Fibroblast of skin of left biceps (primary cell): ENCODE measurements around the gene RBPJL.

Experiments
- DNase-seq, 2 experiments: peaks; one replicate each; pipeline ENCODE4 v3.0.0-alpha.2; 2013; ENCODE audit warnings: low read depth in 2 of 2

Gene RBPJL, protein sequence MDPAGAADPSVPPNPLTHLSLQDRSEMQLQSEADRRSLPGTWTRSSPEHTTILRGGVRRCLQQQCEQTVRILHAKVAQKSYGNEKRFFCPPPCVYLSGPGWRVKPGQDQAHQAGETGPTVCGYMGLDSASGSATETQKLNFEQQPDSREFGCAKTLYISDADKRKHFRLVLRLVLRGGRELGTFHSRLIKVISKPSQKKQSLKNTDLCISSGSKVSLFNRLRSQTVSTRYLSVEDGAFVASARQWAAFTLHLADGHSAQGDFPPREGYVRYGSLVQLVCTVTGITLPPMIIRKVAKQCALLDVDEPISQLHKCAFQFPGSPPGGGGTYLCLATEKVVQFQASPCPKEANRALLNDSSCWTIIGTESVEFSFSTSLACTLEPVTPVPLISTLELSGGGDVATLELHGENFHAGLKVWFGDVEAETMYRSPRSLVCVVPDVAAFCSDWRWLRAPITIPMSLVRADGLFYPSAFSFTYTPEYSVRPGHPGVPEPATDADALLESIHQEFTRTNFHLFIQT

DNA sequence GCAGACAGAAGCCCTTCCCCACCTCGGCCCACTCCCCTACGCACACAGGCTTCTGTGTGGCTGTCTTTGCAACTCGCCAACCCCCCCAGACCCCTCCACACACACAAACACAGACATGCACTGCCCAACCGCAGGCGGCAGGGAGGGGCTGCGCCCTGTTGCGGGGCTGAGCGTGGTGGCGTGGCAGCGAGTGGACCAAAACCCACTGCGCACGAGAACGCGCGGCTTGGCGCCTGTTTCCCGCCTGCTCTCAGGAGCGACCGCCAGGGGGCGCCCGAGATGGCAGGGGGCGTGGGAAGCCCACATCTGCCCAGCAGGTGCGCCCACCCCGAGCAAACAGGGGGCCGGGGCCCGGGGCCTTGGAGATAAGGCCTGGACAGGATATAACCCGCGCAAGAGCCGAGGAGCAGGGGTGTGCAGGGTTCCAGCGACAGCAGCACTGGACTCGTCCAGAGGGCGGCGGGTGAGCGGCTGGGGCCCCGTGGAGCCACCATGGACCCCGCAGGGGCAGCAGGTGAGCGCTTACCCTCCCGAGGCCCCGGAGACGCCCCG, at the start of gene RBPJL:
Gene RBPJL (plus strand): TSS at position 410 of the 552 bp plus-strand sequence. CDS start 83 bp downstream, at position 493.
- DNase-seq: no peak

DNA sequence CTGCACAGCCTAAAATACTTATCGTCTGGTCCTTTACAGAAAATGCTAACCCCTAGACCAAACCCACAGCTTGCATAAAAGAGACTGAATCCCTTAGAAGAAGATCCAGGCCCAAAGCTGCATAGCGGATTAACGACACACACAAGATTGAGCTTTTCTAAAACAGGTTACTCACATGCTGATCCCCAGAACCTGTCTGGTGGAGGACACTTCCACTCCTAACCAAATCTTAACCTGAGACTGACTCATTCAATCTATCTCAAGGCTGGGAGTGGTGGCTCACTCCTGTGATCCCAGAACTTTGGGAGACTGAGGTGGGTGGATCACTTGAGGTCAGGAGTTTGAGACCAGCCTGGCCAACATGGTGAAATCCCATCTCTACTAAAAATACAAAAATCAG, 49.5 kb upstream of the RBPJL start:
- DNase-seq: no peak

DNA sequence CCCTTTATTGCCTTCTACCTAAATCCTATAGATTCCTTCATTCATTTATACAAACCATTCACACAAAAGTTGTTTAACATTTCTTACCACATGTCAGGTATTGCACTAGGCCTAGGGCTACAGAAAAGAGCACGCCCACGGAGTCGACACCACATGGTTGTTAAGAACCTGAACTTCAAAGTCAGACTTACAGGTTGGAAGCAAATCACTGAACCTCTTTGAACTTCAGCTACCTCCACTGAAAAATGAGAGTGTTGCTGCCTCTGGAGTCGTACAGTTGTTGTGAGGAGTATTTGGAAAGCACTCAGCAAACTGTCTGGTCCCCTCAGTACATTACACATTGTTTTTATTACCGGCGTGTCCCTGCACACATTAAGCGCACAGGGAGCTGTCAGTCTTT, 48.9 kb upstream of the RBPJL start:
- no peak for DNase-seq

DNA sequence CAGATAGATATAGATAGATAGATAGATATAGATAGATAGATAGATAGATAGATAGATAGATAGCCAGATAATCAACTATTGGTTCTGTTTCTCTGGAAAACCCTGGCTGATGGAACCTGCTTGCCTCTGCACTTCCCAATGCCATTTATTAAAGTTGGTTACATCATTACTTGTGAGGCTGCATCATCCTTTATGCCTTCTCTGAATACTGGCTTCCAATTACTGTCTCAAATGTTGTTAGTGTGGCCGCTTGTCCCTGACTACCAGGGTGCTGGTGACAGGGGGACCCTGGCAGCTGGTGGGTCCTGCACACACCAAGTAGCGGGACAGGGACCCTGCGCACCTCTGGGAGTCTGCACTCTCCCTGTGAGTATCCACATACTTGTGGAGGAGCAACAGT, 48.4 kb upstream of the RBPJL start:
- no peak for DNase-seq

DNA sequence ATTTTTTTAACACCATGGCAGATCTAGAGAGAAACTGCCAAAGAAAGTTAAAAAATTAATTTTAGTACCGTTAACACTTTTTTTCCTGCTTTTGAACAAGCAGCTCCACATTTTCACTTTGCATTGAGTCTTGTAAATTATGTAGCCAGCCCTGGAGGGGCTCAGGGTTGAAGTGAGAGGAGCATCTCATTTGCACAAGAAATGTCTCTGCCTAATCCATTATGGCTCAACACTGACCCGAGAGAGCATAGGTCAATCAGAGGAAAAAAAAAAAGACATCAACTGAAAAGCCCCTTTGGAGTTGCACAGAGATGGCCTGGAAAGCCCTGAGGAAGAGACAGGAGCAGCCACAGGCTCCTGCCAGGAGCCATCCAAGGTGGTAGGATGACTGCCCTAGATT, 48.0 kb upstream of the RBPJL start:
- DNase-seq: no peak

DNA sequence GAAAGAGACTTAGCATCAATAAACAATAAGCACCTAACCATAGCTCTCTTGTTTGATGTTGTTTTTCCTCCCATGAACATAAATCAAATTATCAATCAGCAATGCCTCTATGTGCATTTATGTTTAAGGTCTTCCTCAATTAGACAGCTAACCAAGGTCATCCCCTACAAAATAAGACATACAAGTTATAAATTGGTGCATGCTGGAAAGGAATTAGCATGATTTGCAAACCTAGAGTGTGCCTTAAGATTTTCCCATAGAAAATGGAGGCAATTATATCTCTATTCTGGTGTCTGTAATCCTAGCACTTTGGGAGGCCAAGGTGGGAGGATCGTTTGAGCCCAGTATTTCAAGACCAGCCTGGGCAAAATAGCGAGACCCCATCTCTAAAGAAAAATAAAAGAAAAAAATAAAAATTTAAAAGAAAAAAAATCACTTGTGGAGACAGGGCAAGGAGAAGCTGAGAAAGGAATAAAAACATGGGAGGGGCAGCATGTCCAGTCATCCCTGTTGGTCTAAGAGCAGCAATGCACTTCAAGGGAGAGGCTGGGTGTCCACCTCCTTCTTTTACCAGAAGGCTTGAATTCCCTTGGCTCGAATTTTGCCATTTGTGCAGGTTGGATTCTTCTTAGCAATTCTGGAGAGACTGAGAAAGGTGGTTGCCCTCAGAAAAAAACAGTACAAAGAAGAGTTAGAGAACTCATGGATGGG, 42.9 kb upstream of the RBPJL start:
- no peak for DNase-seq

DNA sequence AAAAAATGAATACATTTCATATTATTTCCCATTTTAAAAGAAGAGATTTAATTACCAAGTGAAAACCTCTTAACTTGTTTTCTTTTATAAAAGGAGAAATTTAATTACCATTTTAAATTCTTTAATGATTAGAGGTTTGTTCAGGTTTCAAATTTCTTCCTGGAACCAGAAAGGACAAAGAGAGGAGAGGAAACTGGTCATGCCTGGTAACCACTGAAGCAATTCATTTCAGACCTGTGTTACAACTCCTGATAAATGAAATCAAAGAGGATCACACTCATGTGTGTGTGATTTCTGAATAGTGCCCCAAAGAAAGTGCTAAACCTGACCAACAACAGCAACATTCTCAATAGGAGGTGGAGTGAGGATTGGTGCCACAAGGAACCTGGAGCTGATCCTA, 39.7 kb upstream of the RBPJL start:
- DNase-seq: no peak

DNA sequence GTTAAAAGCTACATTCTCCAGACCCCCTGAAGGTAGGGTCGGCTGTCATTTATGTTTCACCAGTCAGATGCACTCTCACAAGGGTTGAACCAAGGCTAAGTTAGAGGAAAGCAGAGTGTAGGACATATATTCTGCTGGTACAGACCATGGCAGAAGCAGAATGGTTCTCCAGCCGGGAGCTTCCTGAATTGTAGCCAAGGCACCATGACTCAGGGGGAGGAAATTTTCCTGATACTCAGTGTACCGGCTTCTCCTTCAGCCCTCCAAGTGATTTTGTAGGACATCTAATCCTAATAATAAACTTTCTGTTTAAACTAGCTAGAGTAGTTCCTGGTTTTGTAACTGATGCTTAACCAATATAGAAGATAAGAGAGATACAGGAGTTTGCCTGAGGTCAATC, 38.1 kb upstream of the RBPJL start:
- no peak for DNase-seq

DNA sequence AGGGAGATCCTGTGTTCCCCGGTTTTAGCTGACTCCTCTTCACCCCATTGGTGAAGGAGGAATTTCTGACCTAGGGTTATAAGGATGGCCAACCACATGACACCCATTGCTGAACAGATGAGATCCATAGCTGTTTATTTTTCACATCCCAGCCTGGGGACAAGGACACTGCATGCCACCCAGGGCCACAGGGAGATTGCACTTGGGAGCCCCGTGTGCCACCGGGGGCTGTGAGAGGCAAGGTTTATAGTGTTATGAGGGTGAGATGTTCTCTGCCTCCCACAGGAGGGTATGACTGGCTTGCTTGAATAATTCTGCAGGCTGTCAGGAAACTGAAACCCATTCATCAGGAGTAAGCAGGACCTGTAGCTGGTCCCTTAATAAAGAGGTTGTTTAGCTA, 37.6 kb upstream of the RBPJL start:
- no peak for DNase-seq

DNA sequence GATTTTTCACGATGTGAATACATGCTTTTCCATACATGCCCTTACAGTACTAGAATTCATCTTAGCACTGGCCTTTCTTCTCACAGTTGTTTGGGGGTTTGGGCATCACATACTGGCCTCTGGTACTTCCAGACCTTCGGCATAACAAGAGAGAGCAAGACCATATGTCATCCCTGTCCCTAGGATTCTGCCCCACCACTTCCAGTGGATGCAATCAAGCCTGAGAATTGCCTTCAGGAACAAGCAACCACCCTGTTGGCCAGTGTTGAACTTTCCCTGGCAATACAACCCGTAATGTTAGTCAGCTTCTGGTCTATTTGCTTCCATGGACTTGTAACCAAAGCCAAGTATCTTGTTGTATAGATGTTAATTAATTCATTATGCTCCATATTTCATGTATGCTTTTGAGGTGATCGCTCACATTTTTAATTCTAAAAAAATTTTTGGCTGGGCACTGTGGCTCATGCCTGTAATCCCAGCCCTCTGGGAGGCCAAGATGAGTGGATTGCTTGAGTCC, 36.8 kb upstream of the RBPJL start:
- no peak for DNase-seq

DNA sequence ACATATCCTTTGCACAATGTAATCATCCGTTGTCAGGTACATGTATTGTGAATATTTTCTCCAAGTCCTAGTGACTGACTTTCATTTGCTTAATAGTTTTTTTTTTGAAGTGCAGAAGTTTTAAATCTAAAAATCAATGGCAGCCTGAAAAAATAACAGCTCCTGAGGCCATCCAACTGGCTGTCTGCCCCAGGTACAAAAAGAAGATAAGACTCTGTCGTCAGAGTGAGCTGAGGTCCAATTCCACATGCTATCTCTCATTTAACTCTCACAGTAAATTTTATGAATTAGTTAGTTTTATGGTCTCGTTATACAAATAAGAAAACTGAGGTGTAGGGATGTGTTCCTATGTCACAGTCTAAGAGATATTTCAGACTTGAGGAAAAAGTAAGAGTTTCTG, 31.3 kb upstream of the RBPJL start:
- DNase-seq: no peak

DNA sequence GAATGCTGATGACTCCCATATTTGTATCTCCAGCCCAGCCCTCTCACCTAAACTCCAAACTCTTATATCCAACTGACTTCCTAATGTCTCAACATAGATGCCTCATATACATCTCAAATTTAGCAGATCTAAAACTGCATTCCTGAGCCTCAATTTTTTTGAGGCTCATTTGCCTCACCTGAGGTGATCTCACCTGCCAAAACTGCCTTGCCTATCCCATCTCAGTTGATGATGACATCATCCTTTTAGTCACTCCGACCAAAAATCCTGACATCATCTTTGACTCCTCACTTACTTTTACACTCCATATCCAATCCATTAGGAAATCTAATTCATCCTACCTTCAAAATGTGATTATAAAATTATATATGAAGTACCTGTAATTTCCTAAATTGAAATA, 26.6 kb upstream of the RBPJL start:
- DNase-seq: no peak

DNA sequence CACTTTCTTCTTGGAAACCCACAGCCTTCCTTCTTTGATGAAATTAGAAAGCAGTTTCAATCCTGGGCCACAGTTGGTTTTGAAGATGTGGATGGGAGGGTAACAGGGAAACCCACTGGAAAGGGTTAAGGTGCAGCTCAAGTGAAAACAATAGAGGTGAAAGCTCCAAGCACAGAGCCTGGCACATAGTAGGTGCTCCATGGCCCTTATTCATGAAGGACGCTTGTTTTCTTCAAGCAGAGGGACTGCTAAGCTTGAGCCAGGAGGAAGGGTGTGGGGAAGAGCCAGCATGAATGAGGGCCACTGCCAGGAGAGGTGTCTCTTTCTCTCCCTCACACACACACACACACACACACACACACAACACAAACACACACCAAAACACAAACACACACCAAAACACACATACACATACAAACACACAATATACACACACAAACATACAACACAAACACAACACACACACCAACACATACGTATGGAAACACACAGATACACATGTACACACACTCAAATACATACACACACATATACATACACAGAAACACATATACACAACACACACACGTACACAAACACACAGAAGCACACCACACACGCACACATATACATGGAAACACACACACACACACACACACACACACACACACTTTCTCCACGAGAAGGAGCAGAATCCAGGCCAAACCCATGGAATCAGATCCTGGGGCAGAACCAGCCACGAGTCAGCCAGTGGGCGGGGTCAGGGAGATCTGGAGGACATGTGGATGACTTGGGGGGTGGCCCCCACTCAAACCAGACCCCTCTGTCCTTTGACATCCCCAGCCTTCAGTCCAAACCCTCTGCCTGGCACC, 23.7 kb upstream of the RBPJL start:
- DNase-seq: no peak

DNA sequence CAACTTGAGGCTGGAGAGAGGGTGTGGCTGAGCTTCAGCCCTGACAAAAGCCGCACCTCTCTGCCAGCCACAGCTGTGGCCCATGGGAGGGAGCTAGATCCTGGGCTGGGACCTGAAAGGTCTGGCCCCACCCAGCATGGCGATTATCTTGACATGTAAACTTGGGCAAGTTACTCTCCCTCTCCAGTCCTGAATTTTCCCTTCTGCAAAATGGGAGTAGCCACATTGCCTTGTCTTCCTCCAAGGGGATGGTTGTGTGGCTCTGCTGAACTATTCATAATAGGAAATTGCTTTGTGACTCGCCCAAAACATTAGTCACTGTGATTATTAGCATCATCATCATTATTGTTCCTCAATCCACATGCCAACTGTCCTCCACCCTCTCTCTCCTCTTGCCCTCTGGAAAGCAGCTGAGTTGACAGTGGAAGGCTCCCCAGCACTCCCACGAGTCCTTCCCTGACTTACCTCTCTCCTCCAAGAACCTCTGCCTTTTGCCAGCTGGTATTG, 23.0 kb upstream of the RBPJL start:
- no peak for DNase-seq

DNA sequence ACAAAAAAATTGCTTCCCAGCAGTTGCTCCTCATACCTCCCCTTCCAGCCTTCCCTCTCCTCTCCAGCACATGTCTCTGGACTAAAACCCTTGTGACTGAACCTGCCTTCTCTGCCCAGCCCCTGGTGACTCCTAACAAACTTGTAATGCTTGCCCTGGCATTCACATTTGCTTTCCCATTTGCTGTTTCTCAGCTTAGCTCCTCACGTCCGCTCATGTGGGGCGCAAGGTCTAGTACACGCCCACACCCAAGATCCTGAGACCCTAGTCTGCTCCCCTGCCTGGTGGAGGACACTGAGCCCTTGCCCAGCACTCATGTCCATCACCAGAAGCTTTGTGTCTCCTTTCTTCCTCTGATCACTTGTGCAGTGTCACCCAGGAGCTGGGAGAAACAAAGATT, 18.3 kb upstream of the RBPJL start:
- DNase-seq: no peak

DNA sequence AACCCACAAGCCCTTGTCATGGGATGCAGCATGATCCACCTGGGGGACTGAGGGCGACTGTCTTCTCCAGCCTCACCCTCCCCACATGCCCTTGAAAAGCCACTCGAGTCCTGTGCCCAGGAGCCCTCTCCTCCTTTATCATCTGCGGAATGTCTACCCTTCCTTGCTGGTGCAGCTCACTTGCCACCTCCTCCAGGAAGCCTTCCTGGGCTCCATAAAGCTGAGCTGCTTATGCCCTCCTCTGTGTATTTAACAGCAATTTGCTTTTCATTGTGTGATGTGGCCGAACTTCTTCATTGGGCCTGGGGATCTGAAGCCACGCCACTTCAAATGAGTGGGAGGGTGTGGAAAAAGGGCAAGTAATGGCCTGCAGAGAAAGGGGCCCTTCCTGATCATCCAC, 17.8 kb upstream of the RBPJL start:
- DNase-seq: no peak

DNA sequence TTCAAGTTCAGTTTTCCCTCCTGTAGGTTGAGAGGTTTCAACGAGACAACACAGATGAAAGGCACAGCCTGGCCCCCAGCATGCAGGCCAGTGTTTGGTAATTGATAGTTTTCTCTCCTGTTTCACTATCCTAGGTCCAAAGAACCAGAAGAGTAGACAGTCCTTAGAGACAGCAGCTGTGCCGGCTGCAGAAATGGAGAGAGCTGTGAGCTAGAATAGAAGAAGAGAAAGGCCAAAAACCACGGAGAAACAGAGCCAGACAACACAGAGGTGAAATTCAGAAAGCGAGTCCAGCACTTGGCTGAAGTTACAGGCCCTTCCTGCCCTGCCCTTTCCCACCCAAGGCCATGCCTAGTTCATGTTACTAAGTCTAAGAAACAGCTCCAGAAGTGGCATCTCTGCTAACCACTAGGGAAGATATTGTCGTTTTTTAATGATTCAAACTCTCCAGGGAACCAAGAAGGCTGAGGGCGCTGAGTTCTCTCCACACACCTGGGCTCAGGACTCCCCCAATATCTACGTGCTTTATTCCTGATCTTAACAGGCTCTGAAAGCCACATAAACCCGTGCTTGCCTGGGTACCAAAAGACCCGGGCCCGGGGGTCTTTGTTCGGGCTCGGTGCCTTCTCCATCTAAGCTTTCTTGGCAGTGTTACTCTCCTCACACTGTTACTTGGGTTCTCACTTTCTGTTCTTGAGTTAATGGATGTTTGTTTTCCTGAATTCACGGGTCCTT, 16.5 kb upstream of the RBPJL start:
- DNase-seq: no peak

DNA sequence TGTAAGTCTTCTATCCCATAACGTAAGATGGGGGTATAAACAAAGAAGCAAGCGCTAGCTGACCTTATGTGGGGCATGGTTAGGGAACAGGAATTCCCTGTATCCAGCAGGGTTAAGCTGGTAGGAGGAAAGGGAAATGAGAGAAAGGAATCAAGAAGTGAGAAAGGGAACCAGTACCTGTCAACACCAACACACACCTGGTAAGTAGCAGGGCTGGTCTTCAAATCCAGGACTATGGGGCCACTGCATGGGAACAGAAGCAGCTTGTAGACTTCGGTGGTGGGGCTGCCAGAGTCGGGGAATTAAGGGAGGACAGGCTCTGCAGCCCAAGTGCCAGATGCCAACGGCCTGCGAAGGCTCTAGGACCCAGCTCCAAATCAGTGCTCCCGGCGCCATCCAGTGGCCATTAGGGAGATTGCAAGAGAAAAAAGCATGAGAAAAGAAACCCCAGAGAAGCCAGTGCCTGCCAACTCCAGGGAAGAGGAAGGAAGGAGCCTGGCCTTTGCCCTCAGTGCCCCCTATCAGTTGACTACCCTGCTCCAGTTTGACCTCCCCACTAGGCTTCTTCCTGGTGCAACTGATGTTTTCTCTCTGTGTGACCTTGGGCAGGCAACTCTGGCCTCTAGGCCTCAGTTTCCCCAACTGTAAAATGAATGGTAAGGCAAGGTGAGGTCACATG, 15.8 kb upstream of the RBPJL start:
- peak; percentile 23 to 28 for DNase-seq

DNA sequence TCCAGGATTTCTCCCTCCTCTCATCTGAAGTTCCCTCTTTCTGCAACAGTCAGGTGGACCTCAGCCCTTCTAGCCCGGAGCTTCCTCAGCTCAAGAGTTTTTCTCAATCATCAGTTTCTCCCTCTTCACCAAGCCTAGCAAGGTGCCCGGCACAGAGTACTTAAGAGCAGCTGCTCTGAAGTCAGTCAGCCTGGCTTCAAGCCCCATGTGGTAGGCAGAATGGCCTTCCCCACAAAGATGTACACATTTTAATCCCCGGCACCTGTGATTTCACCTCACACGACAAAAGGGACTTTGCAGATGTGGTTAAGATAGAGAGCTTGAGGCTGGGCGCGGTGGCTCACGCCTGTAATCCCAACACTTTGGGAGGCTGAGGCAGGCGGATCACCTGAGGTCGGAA, 15.1 kb upstream of the RBPJL start:
- no peak for DNase-seq

DNA sequence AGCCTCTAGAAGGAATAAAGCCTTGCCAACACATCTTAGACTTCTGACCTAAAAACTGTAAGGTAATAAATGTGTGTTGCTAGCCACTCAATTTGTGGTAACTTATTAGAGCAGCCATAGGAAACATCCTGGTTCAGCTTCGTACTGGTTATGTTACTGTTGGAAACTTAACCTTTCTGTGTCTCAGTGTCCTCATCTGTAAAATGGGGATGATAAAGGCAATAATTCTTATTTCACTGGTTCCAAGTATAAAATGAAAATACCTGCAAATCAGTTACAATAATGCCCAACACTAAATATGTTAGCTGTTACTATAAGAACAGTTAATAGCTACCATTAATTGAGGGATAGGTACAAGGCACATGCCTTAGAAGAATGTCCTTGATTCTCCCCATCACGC, 14.3 kb upstream of the RBPJL start:
- DNase-seq: no peak
